GOT3 (cell line): ENCODE measurements around the gene GLIPR2.

ENCODE experiments used
- DNase-seq: peaks from one replicate; lab custom pipeline; 2025; ENCODE audit warnings: mixed read lengths; lab: John Stamatoyannopoulos, UW

GLIPR2 gene

GRCh38 chr9:36192196-36192595, 55.7 kb downstream of the GLIPR2 start:
- no peak for DNase-seq

DNA sequence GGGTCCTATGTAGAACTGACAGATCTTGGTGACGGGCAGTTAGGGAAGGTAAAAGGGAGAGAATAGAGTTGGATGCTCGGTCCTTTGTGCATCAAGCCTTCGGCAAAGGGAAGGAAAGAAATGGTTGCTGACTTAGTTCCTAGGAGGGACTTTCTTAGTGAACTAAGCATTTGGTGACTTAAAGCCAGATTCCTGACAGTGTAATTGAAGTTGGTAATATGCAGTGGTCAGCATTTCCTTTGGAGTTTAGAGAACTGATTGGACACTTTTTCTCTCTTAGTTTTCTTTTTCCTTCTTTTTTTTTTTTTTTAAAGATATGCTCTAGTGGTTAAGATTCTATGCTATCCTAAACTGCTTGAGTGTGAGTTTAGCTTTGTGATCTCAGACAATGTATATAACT, 56.5 kb downstream of the GLIPR2 start:
- DNase-seq, result no peak

DNA sequence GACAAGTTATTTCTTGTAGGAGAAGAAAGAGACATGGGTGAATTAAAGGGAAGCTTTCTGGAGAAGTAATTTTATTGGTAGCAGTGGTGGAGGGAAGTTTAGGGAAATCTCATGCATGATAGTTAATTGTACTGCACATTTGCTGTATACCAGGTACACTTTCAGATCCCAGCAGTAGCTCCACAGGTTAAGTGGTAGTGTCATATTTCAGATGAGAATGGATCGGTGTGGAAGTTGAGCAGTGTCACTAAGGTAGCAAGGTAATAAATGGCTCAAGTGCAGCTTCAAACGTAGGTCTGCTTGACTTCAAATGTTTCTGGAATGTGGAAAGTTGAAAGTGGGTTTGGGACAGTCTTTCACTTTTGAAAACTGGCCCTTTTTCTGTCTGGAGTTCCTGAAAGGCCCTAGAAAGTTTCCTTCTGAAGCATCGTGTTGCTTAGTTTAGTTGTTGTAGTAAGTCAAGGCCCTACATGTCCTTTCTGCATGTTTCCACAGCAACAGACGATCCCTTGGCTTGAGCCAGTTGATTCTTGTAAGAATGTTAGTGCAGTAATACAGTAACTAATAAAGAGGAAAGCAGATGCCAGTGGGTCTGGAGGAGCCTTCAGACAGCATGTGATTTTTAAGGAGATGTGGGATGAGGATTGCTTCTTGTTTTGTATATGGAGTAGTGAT, 57.9 kb downstream of the GLIPR2 start:
- DNase-seq, result no peak

GRCh38 chr9:36204906-36205547, 68.5 kb downstream of the GLIPR2 start:
- DNase-seq, result no peak

DNA sequence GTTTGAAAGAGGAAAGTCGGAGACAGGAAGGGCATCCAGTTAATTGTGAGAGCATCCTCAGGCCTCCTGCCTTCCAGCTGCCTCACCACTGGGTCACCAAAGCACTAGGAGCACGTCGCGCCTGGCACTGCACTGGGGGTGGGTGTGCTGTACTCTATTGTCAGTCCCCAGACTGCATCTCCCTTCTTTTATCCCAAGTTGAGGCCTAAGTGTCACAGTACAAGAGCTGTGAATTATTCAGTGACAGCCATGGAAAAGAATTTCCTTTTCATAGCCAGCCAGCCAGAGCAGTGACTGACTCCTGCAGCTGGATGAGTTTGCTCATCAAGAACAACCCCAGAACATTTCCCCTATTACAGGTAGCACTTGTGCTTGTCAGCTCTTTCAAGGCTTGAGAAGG, 70.5 kb downstream of the GLIPR2 start:
- no peak for DNase-seq

DNA sequence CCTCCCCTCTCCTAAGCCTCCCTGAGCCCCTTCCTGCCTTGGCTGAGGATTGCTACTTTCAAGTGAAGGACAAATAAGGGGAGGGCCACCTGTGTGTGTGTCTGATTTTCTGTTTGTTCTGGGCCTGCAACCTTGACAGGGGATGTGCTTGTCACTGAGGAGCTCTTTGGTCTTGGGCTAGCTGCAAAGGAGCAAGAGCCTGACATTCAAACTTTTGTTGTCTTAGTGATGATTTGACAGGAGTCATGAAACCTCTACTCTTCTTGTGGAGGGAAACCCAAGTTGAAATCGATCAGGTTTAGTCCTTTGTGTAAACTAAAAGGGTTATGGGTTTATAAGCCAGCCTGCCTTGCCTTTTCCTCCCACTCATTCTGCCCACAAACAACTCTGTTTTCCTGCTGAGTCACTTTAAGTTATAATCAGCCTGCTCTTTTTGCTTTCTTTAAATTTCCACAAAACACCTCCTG, 71.0 kb downstream of the GLIPR2 start:
- no peak for DNase-seq

GRCh38 chr9:36208521-36209253, 72.2 kb downstream of the GLIPR2 start:
- DNase-seq, result no peak

DNA sequence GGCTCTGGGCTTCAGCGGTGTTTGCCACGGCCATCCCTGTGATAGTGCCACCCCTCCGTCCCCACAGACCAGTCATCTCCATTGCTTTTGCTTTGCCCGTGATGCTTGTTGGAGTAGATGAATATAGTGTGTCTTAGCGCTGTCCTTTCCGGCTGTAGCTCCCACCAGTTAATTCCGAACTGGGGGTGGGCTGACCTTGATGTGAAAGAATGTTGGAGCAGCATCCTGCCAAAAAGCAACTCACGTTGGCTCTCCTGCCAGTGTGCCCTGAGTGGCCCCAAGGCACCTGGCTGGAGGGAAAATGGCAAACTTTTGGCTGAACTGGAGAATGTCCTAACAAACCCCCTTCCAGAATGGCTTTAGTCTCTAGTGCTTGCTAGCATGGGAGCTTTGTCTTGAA, 74.2 kb downstream of the GLIPR2 start:
- no peak for DNase-seq

GRCh38 chr9:36211510-36211909, 75.0 kb downstream of the GLIPR2 start:
- DNase-seq, result no peak

DNA sequence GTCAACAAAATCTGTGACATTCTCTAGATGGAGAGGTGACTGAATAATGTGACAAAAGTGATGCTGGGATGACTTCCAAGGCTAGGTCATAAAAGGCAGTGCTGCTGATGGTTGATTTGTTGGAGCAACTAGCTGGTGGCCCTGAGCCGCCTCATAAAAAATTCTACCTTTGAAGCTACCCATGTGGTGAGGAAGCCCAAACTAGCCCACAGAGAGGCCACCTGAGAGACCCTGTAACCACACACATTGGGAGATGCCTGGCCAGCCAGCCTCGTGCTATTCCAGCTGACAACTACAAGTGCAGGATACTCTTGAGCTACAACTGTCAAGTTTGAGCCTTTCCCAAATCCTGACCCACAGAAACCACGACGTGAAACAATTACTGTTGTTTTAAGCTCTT, 76.9 kb downstream of the GLIPR2 start:
- DNase-seq, result no peak
